WTC11 (cell line): ENCODE results near the gene HP1BP3. TPM values are rescaled to one million over a fixed set of nuclear protein-coding genes. Genes with fewer than 3 reads are reported as not detected.
A peak's percentile ranks its signal among the peaks of the same experiment; 100 is the strongest.

Source experiments
- ATAC-seq: fragments of 200-7000 bp; cut with Tn5 transposase; 2 replicates; pipeline ENCODE4 v1.10.0; 2021; ENCODE audit warnings: mild to moderate bottlenecking, moderate library complexity
- CTCF ChIA-PET: fragments of 300-600 bp; sonication (Branson Sonifier 250); formaldehyde crosslinking; loops from one replicate; lab custom pipeline; 2021; ENCODE audit warnings: antibody characterized with exemption; lab: Charles Lee
- POLR2A ChIA-PET: fragments of 350-600 bp; sonication (Branson Sonifier 250); formaldehyde crosslinking; loops from one replicate; lab custom pipeline; 2021; ENCODE audit warnings: antibody characterized with exemption; lab: Charles Lee
- DNase-seq: peaks from one replicate; pipeline ENCODE4 v3.0.0; 2021; ENCODE audit warnings: low spot score
- H3K27ac Mint-ChIP-seq: 2 replicates; pipeline ENCODE4 v1.8.0; 2021; ENCODE audit warnings: mixed read lengths
- H3K27me3 Mint-ChIP-seq: 2 replicates; pipeline ENCODE4 v1.8.0; 2021; ENCODE audit warnings: low read depth, mild to moderate bottlenecking, moderate library complexity, mixed read lengths
- H3K36me3 Mint-ChIP-seq: 2 replicates; pipeline ENCODE4 v1.8.0; 2021; ENCODE audit warnings: mixed read lengths
- H3K4me1 Mint-ChIP-seq: 2 replicates; pipeline ENCODE4 v1.8.0; 2022; ENCODE audit warnings: mixed read lengths
- H3K4me3 Mint-ChIP-seq: 2 replicates; pipeline ENCODE4 v1.8.0; 2021; ENCODE audit warnings: mild to moderate bottlenecking, moderate library complexity, mixed read lengths
- H3K9me3 Mint-ChIP-seq: 2 replicates; pipeline ENCODE4 v1.8.0; 2021; ENCODE audit warnings: mixed read lengths
- AFF4 ChIP-seq: sonication (generic); formaldehyde crosslinking; IDR thresholded peaks from 2 replicates; pipeline ENCODE4 v1.8.1; 2023; ENCODE audit warnings: mild to moderate bottlenecking, missing genetic modification reagents, borderline replicate concordance
- CBFB ChIP-seq: sonication (generic); formaldehyde crosslinking; IDR thresholded peaks from 2 replicates; pipeline ENCODE4 v1.8.1; 2022; ENCODE audit warnings: mild to moderate bottlenecking, low read depth, missing genetic modification reagents
- E2F1 ChIP-seq: sonication (generic); formaldehyde crosslinking; IDR thresholded peaks from 2 replicates; pipeline ENCODE4 v1.8.0; 2022; ENCODE audit warnings: mild to moderate bottlenecking, missing genetic modification reagents
- ESRRA ChIP-seq: sonication (generic); formaldehyde crosslinking; IDR thresholded peaks from 2 replicates; pipeline ENCODE4 v1.8.1; 2022; ENCODE audit warnings: mild to moderate bottlenecking, missing genetic modification reagents, borderline replicate concordance
- FOXJ3 ChIP-seq: sonication (generic); formaldehyde crosslinking; IDR thresholded peaks from 2 replicates; pipeline ENCODE4 v1.9.0; 2021; ENCODE audit warnings: missing genetic modification reagents, mild to moderate bottlenecking, borderline replicate concordance
- FOXP4 ChIP-seq: sonication (generic); formaldehyde crosslinking; IDR thresholded peaks from 2 replicates; pipeline ENCODE4 v1.8.0; 2022; ENCODE audit warnings: mild to moderate bottlenecking, missing genetic modification reagents
- GRHL2 ChIP-seq: fragments of 250-450 bp; sonication (Bioruptor Pico); IDR thresholded peaks from 2 replicates; pipeline ENCODE4 v1.8.0; 2022; ENCODE audit warnings: mild to moderate bottlenecking, moderate library complexity; ENCODE audit not compliant: insufficient replicate concordance, severe bottlenecking
- GTF2I ChIP-seq: fragments of 250-450 bp; sonication (Bioruptor Pico); conservative IDR thresholded peaks from 2 replicates; pipeline ENCODE4 v1.4.0; 2021; ENCODE audit warnings: mild to moderate bottlenecking
- NR3C1 ChIP-seq: sonication (generic); formaldehyde crosslinking; conservative IDR thresholded peaks from 2 replicates; pipeline ENCODE4 v1.8.1; 2023; ENCODE audit warnings: low read depth, mild to moderate bottlenecking, missing genetic modification reagents
- OVOL2 ChIP-seq: fragments of 250-450 bp; sonication (Bioruptor Pico); IDR thresholded peaks from 2 replicates; pipeline ENCODE4 v1.9.0; 2021; ENCODE audit warnings: mild to moderate bottlenecking, borderline replicate concordance
- PREB ChIP-seq: sonication (generic); formaldehyde crosslinking; IDR thresholded peaks from 2 replicates; pipeline ENCODE4 v1.8.1; 2022; ENCODE audit warnings: mild to moderate bottlenecking, missing genetic modification reagents, moderate library complexity, borderline replicate concordance
- SOX15 ChIP-seq: fragments of 250-450 bp; sonication (Bioruptor Pico); IDR thresholded peaks from 2 replicates; pipeline ENCODE4 v1.9.0; 2021; ENCODE audit warnings: mild to moderate bottlenecking
- SP1 ChIP-seq: sonication (generic); formaldehyde crosslinking; conservative IDR thresholded peaks from 2 replicates; pipeline ENCODE4 v1.8.1; 2022; ENCODE audit warnings: missing genetic modification reagents
- ZNF121 ChIP-seq: sonication (generic); formaldehyde crosslinking; IDR thresholded peaks from 2 replicates; pipeline ENCODE4 v1.8.0; 2023; ENCODE audit warnings: missing genetic modification reagents
- ZNF425 ChIP-seq: fragments of 250-450 bp; sonication (Bioruptor Pico); conservative IDR thresholded peaks from 2 replicates; pipeline ENCODE4 v1.9.0; 2021; ENCODE audit warnings: mild to moderate bottlenecking
- ZNF512 ChIP-seq: sonication (generic); formaldehyde crosslinking; IDR thresholded peaks from 2 replicates; pipeline ENCODE4 v1.8.1; 2022; ENCODE audit warnings: missing genetic modification reagents, borderline replicate concordance
- ZNF532 ChIP-seq: fragments of 250-450 bp; sonication (Bioruptor Pico); IDR thresholded peaks from 2 replicates; pipeline ENCODE4 v1.9.0; 2021; ENCODE audit warnings: mild to moderate bottlenecking, borderline replicate concordance
- total RNA-seq: library from RNA; stranded (reverse); gene quantifications from 3 replicates; pipeline ENCODE4 v1.2.3, GENCODE V29; 2021

The HP1BP3 gene
- total RNA-seq, 1 experiment from 2014 or later, result 121 TPM

GRCh38 chr1:20760322-20760721 lies 26.8 kb downstream of the HP1BP3 start:
- no peak for DNase-seq
- no peak for ATAC-seq
- CTCF ChIA-PET, result no interaction called here
- TF ChIP-seq GTF2I (CRISPR knock-in tag), result no peak
- TF ChIP-seq ZNF121 (CRISPR knock-in tag), result peak; percentile 71
- H3K27ac Mint-ChIP-seq, result no peak overlapping the region
- peaks cover 9% of the 10 kb centered on the region; the same call in 1 of the 2 replicates for H3K4me1 Mint-ChIP-seq
- H3K27me3 Mint-ChIP-seq, result no peaks in the 10 kb centered on the region
- H3K36me3 Mint-ChIP-seq, result peaks cover 77% of the 10 kb centered on the region
- no peaks in the 10 kb centered on the region for H3K9me3 Mint-ChIP-seq
- no peak overlapping the region for H3K4me3 Mint-ChIP-seq
- POLR2A ChIA-PET, result no interaction called here

GRCh38 chr1:20753589-20753988 lies 33.5 kb downstream of the HP1BP3 start:
- DNase-seq (no peak), ATAC-seq (no peak)
- POLR2A ChIA-PET, result no interaction called here
- CTCF ChIA-PET, result no interaction called here
- H3K4me1 Mint-ChIP-seq, result 0 out of 2 replicates have a peak, but pooled peaks cover 5% of the 10 kb centered on the region
- TF ChIP-seq E2F1 (no peak), CBFB (CRISPR knock-in tag) (no peak), ZNF532 (CRISPR knock-in tag) (no peak), FOXP4 (no peak), SOX15 (CRISPR knock-in tag) (no peak), ZNF425 (CRISPR knock-in tag) (no peak), GRHL2 (CRISPR knock-in tag) (no peak), PREB (no peak), NR3C1 (CRISPR knock-in tag) (no peak), ZNF512 (CRISPR knock-in tag) (no peak), SP1 (CRISPR knock-in tag) (no peak), AFF4 (CRISPR knock-in tag) (no peak), ESRRA (CRISPR knock-in tag) (no peak), FOXJ3 (CRISPR knock-in tag) (no peak), OVOL2 (no peak)
- peaks cover 53% of the 10 kb centered on the region for H3K36me3 Mint-ChIP-seq
- no peak overlapping the region for H3K4me3 Mint-ChIP-seq
- H3K27me3 Mint-ChIP-seq, result no peaks in the 10 kb centered on the region
- no peaks in the 10 kb centered on the region for H3K9me3 Mint-ChIP-seq
- peak overlapping the region; percentile 32; the same call in 1 of the 2 replicates for H3K27ac Mint-ChIP-seq
